NOMO-1 (cell line): ENCODE measurements around the gene MYCN.

Source experiments
- DNase-seq, 2 experiments: peaks; one replicate each; lab custom pipeline; 2025; ENCODE audit not compliant: unreplicated experiment in 2 of 2; lab: John Stamatoyannopoulos, UW

The MYCN gene

GRCh38 chr2:15992457-15993231 lies 52.3 kb downstream of the MYCN start:
- DNase-seq = no peak

DNA sequence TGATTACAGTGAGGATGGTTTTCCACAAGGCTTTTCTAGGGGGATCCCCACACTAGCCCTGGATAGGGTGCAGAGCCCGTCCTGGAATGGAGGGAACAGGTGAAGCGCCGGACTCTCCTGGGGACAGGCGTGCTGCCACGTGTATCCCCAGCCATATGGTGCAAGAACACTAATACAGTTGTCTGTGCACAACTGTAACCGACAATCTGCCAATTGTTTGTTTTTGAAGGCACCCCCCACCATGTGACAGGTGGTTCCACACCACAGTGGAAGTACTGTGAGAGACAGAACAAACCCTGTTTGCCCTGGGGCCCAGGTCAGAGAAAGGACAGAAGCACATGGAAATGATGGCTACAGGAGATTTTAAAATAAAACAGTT lies 52.9 kb downstream of the MYCN start:
- DNase-seq = no peak

GRCh38 chr2:15993666-15994065 lies 53.3 kb downstream of the MYCN start:
- DNase-seq = no peak

- DNase-seq = no peak
Measured at GRCh38 chr2:15995603-15996002, 55.3 kb downstream of the MYCN start.
